ENCODE measurements around the gene RIT2.

RIT2 gene

DNA sequence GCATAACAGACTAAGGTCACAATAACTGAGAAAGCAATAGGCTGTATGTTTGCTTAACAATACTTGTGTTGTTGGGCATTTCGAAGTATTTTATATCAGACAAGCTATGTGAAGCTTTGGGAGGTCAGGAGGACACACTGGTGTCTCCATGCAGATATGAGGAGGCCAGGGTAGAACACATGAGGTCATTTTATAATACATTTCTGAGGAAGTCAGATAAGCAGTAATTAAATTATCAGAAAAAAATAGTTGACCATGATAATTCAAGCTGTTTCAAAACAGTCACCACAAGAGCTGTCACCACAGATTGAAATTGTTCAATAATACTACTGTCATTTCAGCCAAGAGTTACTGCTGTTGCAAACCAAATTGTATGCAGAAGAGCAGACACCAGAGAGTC is 160.6 kb downstream of the RIT2 start:
- FAIRE-seq, result no peak

DNA sequence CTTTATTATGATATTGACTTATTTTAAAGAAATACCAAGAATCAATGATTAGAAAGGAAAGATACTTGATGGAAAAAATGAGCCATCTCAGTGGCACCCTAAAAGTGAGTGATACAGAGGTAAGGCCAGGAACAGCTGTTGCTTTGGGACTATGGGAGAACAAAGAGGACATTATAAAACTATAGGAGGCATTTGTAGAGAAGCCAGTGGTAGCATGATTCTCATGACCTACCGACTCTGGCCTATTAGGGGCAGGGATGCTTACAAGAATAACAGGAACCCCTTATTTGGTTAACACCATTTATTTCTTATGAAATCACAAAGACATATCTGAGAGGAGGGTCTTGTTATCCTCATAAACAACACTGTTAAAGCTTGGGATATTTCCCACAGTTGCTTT is 162.2 kb downstream of the RIT2 start:
- FAIRE-seq (no peak), DNase-seq (ENCODE audit: insufficient read length, low spot score) (no peak)
- TF ChIP-seq POLR2A (IDR thresholded peaks at IDR 0.05; ENCODE audit: low read depth, low read length), result no peak

More for the DNA sequence above, 160.6 kb downstream of the RIT2 start:
- TF ChIP-seq POLR2A (IDR thresholded peaks at IDR 0.05; ENCODE audit: low read depth, low read length), result no peak
- DNase-seq (ENCODE audit: insufficient read length, low spot score), result no peak

- FAIRE-seq (no peak), DNase-seq (ENCODE audit: insufficient read length, low spot score) (no peak)
- TF ChIP-seq POLR2A (IDR thresholded peaks at IDR 0.05; ENCODE audit: low read depth, low read length), result no peak
Observed at GRCh38 chr18:42950732-42951131, 164.8 kb downstream of the RIT2 start.

GRCh38 chr18:42948831-42949230 is 166.7 kb downstream of the RIT2 start:
- TF ChIP-seq POLR2A (IDR thresholded peaks at IDR 0.05; ENCODE audit: low read depth, low read length), result no peak
- DNase-seq (ENCODE audit: insufficient read length, low spot score) (no peak), FAIRE-seq (no peak)

- no peak for TF ChIP-seq POLR2A (IDR thresholded peaks at IDR 0.05; ENCODE audit: low read depth, low read length)
- no peak for DNase-seq (ENCODE audit: insufficient read length, low spot score)
- FAIRE-seq, result no peak
Observed at GRCh38 chr18:42941860-42942259, 173.6 kb downstream of the RIT2 start.

DNA sequence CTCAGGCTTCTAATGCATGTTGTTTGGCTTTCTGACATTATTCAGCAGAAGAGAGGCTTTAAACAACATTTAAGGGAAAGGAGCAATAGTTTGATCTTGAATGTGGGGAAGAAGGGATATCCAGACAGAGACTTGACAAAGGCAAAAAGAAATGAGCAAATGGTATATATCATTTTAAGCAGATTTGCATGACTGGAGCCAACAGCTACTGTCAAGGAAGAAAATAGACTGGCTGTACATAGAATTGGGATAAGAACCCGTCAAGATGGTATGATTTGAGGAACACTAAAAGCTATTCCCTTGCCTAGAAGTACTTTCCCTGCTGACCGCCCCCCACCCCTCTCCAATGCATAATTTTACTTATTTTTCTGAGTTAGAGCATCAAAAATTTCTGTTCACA is 174.5 kb downstream of the RIT2 start:
- DNase-seq (ENCODE audit: insufficient read length, low spot score), result no peak
- TF ChIP-seq POLR2A (IDR thresholded peaks at IDR 0.05; ENCODE audit: low read depth, low read length), result no peak
- FAIRE-seq, result no peak

- FAIRE-seq (no peak), DNase-seq (ENCODE audit: insufficient read length, low spot score) (no peak)
- no peak for TF ChIP-seq POLR2A (IDR thresholded peaks at IDR 0.05; ENCODE audit: low read depth, low read length)
Observed at GRCh38 chr18:42937436-42937835, 178.0 kb downstream of the RIT2 start.

- FAIRE-seq (no peak), DNase-seq (ENCODE audit: insufficient read length, low spot score) (no peak)
- TF ChIP-seq POLR2A (IDR thresholded peaks at IDR 0.05; ENCODE audit: low read depth, low read length), result no peak
Observed at GRCh38 chr18:42936289-42936688, 179.2 kb downstream of the RIT2 start.

- TF ChIP-seq POLR2A (IDR thresholded peaks at IDR 0.05; ENCODE audit: low read depth, low read length), result no peak
- DNase-seq (ENCODE audit: insufficient read length, low spot score), result no peak
- no peak for FAIRE-seq
Observed at GRCh38 chr18:42931491-42931890, 184.0 kb downstream of the RIT2 start.

GRCh38 chr18:42929857-42930256 is 185.6 kb downstream of the RIT2 start:
- DNase-seq (ENCODE audit: insufficient read length, low spot score), result no peak
- no peak for TF ChIP-seq POLR2A (IDR thresholded peaks at IDR 0.05; ENCODE audit: low read depth, low read length)
- no peak for FAIRE-seq

DNA sequence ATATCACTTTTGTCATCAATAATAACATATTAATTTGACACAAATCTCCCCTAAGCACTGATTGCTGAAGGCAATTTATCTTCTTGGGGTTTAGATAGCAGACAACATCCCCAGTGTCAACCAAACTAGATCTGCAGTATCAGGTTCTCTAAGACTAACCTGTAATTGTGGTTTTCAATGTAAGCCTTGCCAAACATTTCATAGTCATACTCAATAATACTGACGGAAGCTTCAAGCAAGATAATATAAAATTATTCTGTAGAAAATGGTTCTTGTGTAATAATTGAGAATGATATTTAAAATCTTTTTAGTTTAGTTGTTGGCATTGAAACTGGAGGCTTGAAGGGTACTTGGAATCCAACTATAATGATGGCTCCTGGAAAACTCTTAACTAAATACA is 186.3 kb downstream of the RIT2 start:
- DNase-seq (ENCODE audit: insufficient read length, low spot score) (no peak), FAIRE-seq (no peak)
- TF ChIP-seq POLR2A (IDR thresholded peaks at IDR 0.05; ENCODE audit: low read depth, low read length), result no peak

DNA sequence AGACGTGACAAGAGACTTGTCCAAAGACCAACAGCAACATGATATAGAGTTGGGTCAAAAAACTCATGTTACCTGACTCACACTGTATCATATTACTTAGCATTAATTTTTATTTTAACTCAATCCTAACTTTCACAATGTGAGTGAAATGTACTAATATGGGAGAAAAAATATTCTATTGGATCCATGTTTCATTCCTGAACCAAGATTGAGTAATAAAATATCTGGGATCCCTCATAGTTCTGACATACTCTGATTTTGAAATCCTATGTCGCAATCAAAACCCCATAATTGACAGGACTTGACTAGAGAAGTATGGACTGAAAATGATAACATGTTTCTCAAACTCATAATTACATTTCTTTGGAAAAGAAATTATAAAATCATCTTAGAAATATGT is 190.4 kb downstream of the RIT2 start:
- DNase-seq (ENCODE audit: insufficient read length, low spot score), result no peak
- FAIRE-seq, result no peak
- no peak for TF ChIP-seq POLR2A (IDR thresholded peaks at IDR 0.05; ENCODE audit: low read depth, low read length)

DNA sequence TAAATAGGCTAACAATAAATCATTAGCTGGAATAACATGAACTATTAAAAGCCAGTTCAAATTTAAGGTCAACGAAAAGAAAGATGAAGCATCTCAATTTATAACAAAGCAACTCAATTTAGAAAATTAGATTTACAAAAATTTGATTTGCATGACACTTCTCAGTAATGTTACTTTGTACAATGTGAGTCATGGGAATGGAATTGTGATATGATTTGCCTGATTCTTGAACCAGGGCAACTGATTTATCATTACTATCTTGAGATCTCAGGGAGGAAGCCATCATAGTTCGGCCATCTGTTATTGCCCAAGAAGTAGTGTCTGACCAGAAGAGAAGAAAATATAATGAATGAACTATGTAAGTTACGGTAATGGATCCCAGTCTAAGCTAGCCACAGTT is 193.1 kb downstream of the RIT2 start:
- TF ChIP-seq POLR2A (IDR thresholded peaks at IDR 0.05; ENCODE audit: low read depth, low read length), result no peak
- no peak for DNase-seq (ENCODE audit: insufficient read length, low spot score)
- no peak for FAIRE-seq

DNA sequence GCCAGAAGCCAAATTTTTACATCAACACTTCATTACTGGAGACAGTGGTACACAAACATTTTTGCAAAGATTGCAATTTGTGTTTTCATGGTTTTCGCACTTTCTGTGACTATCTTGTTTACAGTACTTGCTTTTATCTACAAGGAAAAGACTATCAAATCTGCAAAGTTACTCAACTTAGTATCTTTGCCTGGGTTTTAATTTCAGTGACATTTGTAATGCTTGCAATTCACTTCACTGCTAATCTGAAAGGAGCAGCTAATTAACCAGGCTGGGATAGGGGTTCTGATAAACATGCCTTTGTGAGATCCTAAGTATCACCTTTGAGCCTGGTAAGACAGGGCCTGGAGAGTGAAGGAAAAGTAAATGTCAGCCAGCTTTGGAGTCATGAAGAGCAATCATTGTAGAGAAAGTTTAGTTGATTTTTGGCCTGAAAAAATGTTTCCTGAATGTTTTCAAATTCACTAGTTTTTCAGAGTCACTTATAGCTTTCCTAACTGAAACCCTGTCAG is 194.2 kb downstream of the RIT2 start:
- TF ChIP-seq POLR2A (IDR thresholded peaks at IDR 0.05; ENCODE audit: low read depth, low read length), result no peak
- DNase-seq (ENCODE audit: insufficient read length, low spot score) (no peak), FAIRE-seq (no peak)

DNA sequence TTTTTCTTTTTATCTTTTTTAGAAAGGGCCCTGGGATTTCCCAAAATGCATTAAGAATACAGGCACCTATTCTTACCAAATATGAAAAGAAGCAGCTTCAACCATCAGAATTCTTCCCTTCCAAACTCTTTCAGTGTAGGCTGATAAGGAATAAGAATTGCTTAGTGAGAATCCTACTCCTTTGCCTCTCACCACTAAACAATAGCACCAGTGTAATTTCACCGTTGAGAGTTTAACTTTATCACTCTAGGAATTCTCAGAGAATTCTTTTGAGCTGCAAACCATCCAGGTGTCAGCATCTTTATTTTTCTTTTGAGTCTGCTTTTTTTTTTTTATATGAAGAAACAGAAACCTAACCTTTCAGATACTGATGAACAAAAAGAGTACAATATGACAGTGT is 194.9 kb downstream of the RIT2 start:
- FAIRE-seq, result no peak
- TF ChIP-seq POLR2A (IDR thresholded peaks at IDR 0.05; ENCODE audit: low read depth, low read length), result no peak
- no peak for DNase-seq (ENCODE audit: insufficient read length, low spot score)

- FAIRE-seq, result no peak
- no peak for TF ChIP-seq POLR2A (IDR thresholded peaks at IDR 0.05; ENCODE audit: low read depth, low read length)
Observed at GRCh38 chr18:42915299-42915698, 200.2 kb downstream of the RIT2 start.

More at GRCh38 chr18:42915299-42915698, 200.2 kb downstream of the RIT2 start:
- no peak for DNase-seq (ENCODE audit: insufficient read length, low spot score)

Data from H54 (cell line).